K562 (cell line): Measurements from ENCODE around the gene TRRAP. TPM values are rescaled to one million over a fixed set of nuclear protein-coding genes. Genes with fewer than 3 reads are reported as not detected.

Source experiments
- ATAC-seq: fragments of 200-7000 bp; cut with Tn5 transposase; 3 replicates; pipeline ENCODE4 v1.9.1; 2020; ENCODE audit warnings: moderate library complexity
- BruUV-seq: library from RNA; stranded (reverse); fragments of 400-500 nt; replicated peaks from 2 replicates; lab custom pipeline; 2021; lab: Mats Ljungman, UMichigan
- CTCF ChIA-PET: fragments of 300-600 bp; formaldehyde crosslinking; extraction: SDS; loops from one replicate; lab custom pipeline; 2021; ENCODE audit warnings: low intra/inter-chr PET ratio; lab: Yijun Ruan, JAX
- POLR2A ChIA-PET: fragments of 300-600, 350-650 bp; sonication (Branson Sonifier 250); formaldehyde crosslinking; extraction: SDS; loops from one replicate; lab custom pipeline; 2021; ENCODE audit warnings: antibody characterized with exemption, inconsistent platforms; lab: Yijun Ruan, JAX
- DNase-seq, 4 experiments: peaks; one replicate each; pipeline versions ENCODE4 v3.0.0 to v3.0.0-alpha.2; 2011 to 2018; ENCODE audit warnings: low spot score in 3 of 4, mixed read lengths in 3 of 4; ENCODE audit errors: extremely low read depth in 1 of 4
- FAIRE-seq: peaks from 2 replicates; lab custom pipeline; 2011; peaks lifted over from hg19 to GRCh38; lab: Jason Lieb, UNC
- H2AFZ ChIP-seq: 2 replicates; pipeline ENCODE4 v1.6.0; 2011; ENCODE audit warnings: low read depth, low read length, control low read depth, inconsistent platforms
- H3K27ac ChIP-seq: fragments of 200-600 bp; 3 replicates; pipeline ENCODE4 v1.8.0; 2011; ENCODE audit warnings: low read depth, mild to moderate bottlenecking, control low read depth, inconsistent platforms, low read length, moderate library complexity, mixed read lengths; ENCODE audit errors: extremely low read depth
- H3K27me3 ChIP-seq, 2 experiments: fragments of 300-600 bp in 1 of 2; 2 replicates in 1 of 2; 3 replicates in 1 of 2; pipeline versions ENCODE4 v1.6.0 to v1.8.0; 2011; ENCODE audit warnings: inconsistent platforms in 2 of 2, low read length in 2 of 2, mild to moderate bottlenecking in 1 of 2, mixed read lengths in 1 of 2, moderate library complexity in 1 of 2; ENCODE audit not compliant: control insufficient read depth in 2 of 2, insufficient read depth in 2 of 2
- H3K36me3 ChIP-seq: fragments of 300-600 bp; 3 replicates; pipeline ENCODE4 v1.8.0; 2011; ENCODE audit warnings: mild to moderate bottlenecking, low read length, inconsistent platforms; ENCODE audit not compliant: control insufficient read depth, insufficient read depth
- H3K4me1 ChIP-seq, 2 experiments: fragments of 200-600 bp in 1 of 2; replicated peaks in 1 of 2; 2 replicates in 1 of 2; 3 replicates in 1 of 2; pipeline versions ENCODE4 v1.5.1 to v1.8.0; 2011; ENCODE audit warnings: inconsistent platforms in 2 of 2, low read length in 2 of 2, mild to moderate bottlenecking in 1 of 2, mixed read lengths in 1 of 2, moderate library complexity in 1 of 2; ENCODE audit not compliant: control insufficient read depth in 2 of 2, insufficient read depth in 2 of 2
- H3K4me2 ChIP-seq: 2 replicates; pipeline ENCODE4 v1.6.1; 2011; ENCODE audit warnings: low read length, control low read depth, inconsistent platforms, mixed read lengths; ENCODE audit not compliant: insufficient read depth
- H3K4me3 ChIP-seq: fragments of 200-600 bp; sonication (generic), shearing (Covaris generic); 2 replicates; pipeline ENCODE4 v1.5.1; 2016; ENCODE audit warnings: control low read depth, inconsistent platforms
- H3K79me2 ChIP-seq: fragments of 200-600 bp; 3 replicates; pipeline ENCODE4 v1.8.0; 2011; ENCODE audit warnings: low read length, inconsistent platforms; ENCODE audit not compliant: control insufficient read depth, insufficient read depth
- H3K9ac ChIP-seq, 2 experiments: 2 replicates each; pipeline versions ENCODE4 v1.6.0 to v1.6.1; 2011; ENCODE audit warnings: low read depth in 2 of 2, low read length in 2 of 2, control low read depth in 1 of 2, inconsistent platforms in 1 of 2, mild to moderate bottlenecking in 1 of 2, mixed read lengths in 1 of 2; ENCODE audit not compliant: insufficient read depth in 1 of 2
- H3K9me1 ChIP-seq: one replicate; pipeline ENCODE4 v1.6.0; 2011; ENCODE audit warnings: inconsistent platforms, mild to moderate bottlenecking, low read length, moderate library complexity; ENCODE audit not compliant: control insufficient read depth, insufficient read depth
- H3K9me3 ChIP-seq: replicated peaks from 2 replicates; pipeline ENCODE4 v1.5.1; 2011; ENCODE audit warnings: low read depth, low read length, inconsistent platforms; ENCODE audit not compliant: control insufficient read depth, insufficient read depth
- H4K20me1 ChIP-seq: replicated peaks from 2 replicates; pipeline ENCODE4 v1.6.1; 2011; ENCODE audit warnings: low read length, inconsistent platforms, mixed read lengths; ENCODE audit not compliant: control insufficient read depth, insufficient read depth
- ATF7 ChIP-seq: fragments of 450-650 bp; IDR thresholded peaks from 2 replicates; pipeline ENCODE4 v1.7.1; 2014; ENCODE audit warnings: mild to moderate bottlenecking, moderate library complexity
- EZH2 ChIP-seq: IDR thresholded peaks from 2 replicates; pipeline ENCODE4 v1.6.1; 2012; ENCODE audit warnings: low read depth, mild to moderate bottlenecking, inconsistent platforms, low read length, borderline replicate concordance
- HOMEZ ChIP-seq: fragments of 250-450 bp; sonication (Bioruptor Pico); IDR thresholded peaks from 2 replicates; pipeline ENCODE4 v1.4.0; 2020; ENCODE audit warnings: mild to moderate bottlenecking, moderate library complexity
- NFIC ChIP-seq: fragments of 450-650 bp; IDR thresholded peaks from 2 replicates; pipeline ENCODE4 v1.6.1; 2017; ENCODE audit warnings: mild to moderate bottlenecking, inconsistent platforms
- PCBP1 ChIP-seq: fragments of 200-400 bp; formaldehyde crosslinking; IDR thresholded peaks from 2 replicates; pipeline ENCODE4 v1.6.1; 2018; ENCODE audit warnings: mild to moderate bottlenecking, low read depth, low read length; ENCODE audit not compliant: poor library complexity, severe bottlenecking
- POLR2B ChIP-seq: fragments of 450-650 bp; IDR thresholded peaks from 2 replicates; pipeline ENCODE4 v1.6.1; 2018; ENCODE audit warnings: low read depth; ENCODE audit not compliant: partially characterized antibody
- PRMT5 ChIP-seq: sonication (generic); formaldehyde crosslinking; IDR thresholded peaks from 2 replicates; pipeline ENCODE4 v1.5.0; 2020; ENCODE audit warnings: missing genetic modification reagents
- RCOR1 ChIP-seq, 2 experiments: IDR thresholded peaks; 2 replicates each; pipeline ENCODE4 v1.6.1; 2012; ENCODE audit warnings: low read depth in 2 of 2, low read length in 2 of 2, borderline replicate concordance in 1 of 2, improper control_type of control experiment in 1 of 2
- SMARCA4 ChIP-seq: fragments of 450-650 bp; IDR thresholded peaks from 2 replicates; pipeline ENCODE4 v1.6.1; 2016
- SPI1 ChIP-seq: IDR thresholded peaks from 2 replicates; pipeline ENCODE4 v1.6.1; 2011; ENCODE audit warnings: low read depth, low read length, control low read depth, borderline replicate concordance
- ZBED1 ChIP-seq: IDR thresholded peaks from 2 replicates; pipeline ENCODE4 v1.6.1; 2014
- ZBTB7A ChIP-seq: IDR thresholded peaks from 2 replicates; pipeline ENCODE4 v1.6.1; 2011; ENCODE audit warnings: low read depth, mild to moderate bottlenecking, low read length, moderate library complexity, borderline replicate concordance; ENCODE audit not compliant: control insufficient read depth
- ZKSCAN3 ChIP-seq: fragments of 250-450 bp; sonication (Bioruptor Pico); IDR thresholded peaks from 2 replicates; pipeline ENCODE4 v1.4.0; 2020
- ZMIZ1 ChIP-seq, 2 experiments: fragments of 150-350 bp in 1 of 2; IDR thresholded peaks; 2 replicates each; pipeline ENCODE4 v1.6.1; 2012 to 2016; ENCODE audit warnings: low read depth in 2 of 2, low read length in 2 of 2, mild to moderate bottlenecking in 1 of 2, moderate library complexity in 1 of 2
- ZNF12 ChIP-seq: sonication (generic); formaldehyde crosslinking; IDR thresholded peaks from 2 replicates; pipeline ENCODE4 v1.4.0; 2020; ENCODE audit warnings: mild to moderate bottlenecking, missing genetic modification reagents
- ZNF740 ChIP-seq, 3 experiments: fragments of 200-800 bp in 1 of 3; sonication (Bioruptor generic) in 1 of 3; sonication (generic) in 1 of 3; formaldehyde crosslinking in 1 of 3; IDR thresholded peaks; 2 replicates each; pipeline versions ENCODE4 v1.6.1 to v1.8.0; 2016 to 2022; ENCODE audit warnings: mild to moderate bottlenecking in 2 of 3, missing compliant biosample characterization in 2 of 3, missing genetic modification characterization in 2 of 3, missing genetic modification reagents in 1 of 3
- WGBS: fragments of 100-300 bp; shearing (Covaris generic); methylation state at CpG from one replicate; pipeline ENCODE4 v1.1.6; 2016; ENCODE audit warnings: low coverage, mixed read lengths; ENCODE audit not compliant: insufficient coverage; ENCODE audit errors: missing lambda C conversion rate; 5-methylcytosine and 5-hydroxymethylcytosine counted together
- in situ Hi-C: fragments of 300-500 bp; cut with MboI; formaldehyde crosslinking; loops from 4 replicates; pipeline ENCODE4 v1.15.0; 2018; ENCODE audit warnings: inconsistent platforms, mixed read lengths
- intact Hi-C: fragments of 100-400 bp; cut with micrococcal nuclease; formaldehyde crosslinking; loops from 2 replicates; pipeline ENCODE4 v1.14.2; 2022
- polyA plus RNA-seq, 8 experiments: library from polyadenylated mRNA; depleted of rRNA in 4 of 8; stranded (reverse) in 5 of 8; unstranded in 3 of 8; fragments of >200 nt; fragmentation: Nextera tagmentation in 2 of 8; fragmentation: Illumina TruSeq in 1 of 8; extraction: Ambion mirVana in 2 of 8; extraction: Trizol in 1 of 8; gene quantifications; 2 replicates each; pipeline versions ENCODE4 v1.2.1 to v1.2.3, GENCODE V29; 2011 to 2014; ENCODE audit warnings: inconsistent platforms in 1 of 8, missing spikeins in 1 of 8
- total RNA-seq, 7 experiments: library from RNA; depleted of rRNA in 6 of 7; stranded (reverse); fragments of >200 nt in 6 of 7; fragmentation: Illumina TruSeq in 2 of 7; extraction: Trizol in 2 of 7; gene quantifications; 2 replicates each; pipeline versions ENCODE4 v1.2.1 to v1.2.3, GENCODE V29; 2011 to 2021; ENCODE audit warnings: low replicate concordance in 1 of 7

The TRRAP gene
- total and polyA plus RNA-seq, 9 of the 15 experiments (the other 6 are each of a cell fraction or from before 2014, with no cell fraction given) = 1.3 to 47.2 (median 9.7) TPM

- CTCF ChIA-PET = no interaction called here
- Histone ChIP-seq H3K9me1 (no peaks in the 10 kb centered on the region), H3K9me3 (no peaks in the 10 kb centered on the region), H3K27ac (no peak overlapping the region), H3K36me3 (no peaks in the 10 kb centered on the region), H3K9ac (no peak overlapping the region), H3K4me1 (no peaks in the 10 kb centered on the region), H2AFZ (no peak overlapping the region), H3K27me3 (peaks cover 30 to 64% of the 10 kb centered on the region in 2 experiments; a peak in 4 of 5 replicates), H4K20me1 (no peaks in the 10 kb centered on the region), H3K4me3 (no peak overlapping the region), H3K79me2 (no peaks in the 10 kb centered on the region), H3K4me2 (no peak overlapping the region)
- BruUV-seq = no TSS peak
- FAIRE-seq (no peak), DNase-seq (no peak), ATAC-seq (no peak)
- POLR2A ChIA-PET = no interaction called here
- 18% methylated on average over 27 of the region's 29 CpGs for WGBS
- in situ Hi-C loops = no loop called here
- intact Hi-C loops = no loop called here
- no peak for TF ChIP-seq SPI1
- no peak for TF ChIP-seq ZNF12 (CRISPR knock-in tag)
- TF ChIP-seq ATF7 = no peak
- TF ChIP-seq ZKSCAN3 (CRISPR knock-in tag) = no peak
- TF ChIP-seq POLR2B = no peak
- no peak for TF ChIP-seq RCOR1 (IDR thresholded peaks at IDR 0.05; ENCODE audit: borderline replicate concordance in 1 of 2, low read depth in 2 of 2, low read length in 2 of 2)
- no peak for TF ChIP-seq HOMEZ (CRISPR knock-in tag)
- no peak for TF ChIP-seq PRMT5
- TF ChIP-seq ZBED1 = no peak
- no peak for TF ChIP-seq PCBP1
- TF ChIP-seq ZBTB7A = no peak
- no peak for TF ChIP-seq EZH2
- no peak for TF ChIP-seq SMARCA4
- TF ChIP-seq ZMIZ1 (IDR thresholded peaks at IDR 0.05; ENCODE audit: low read depth in 2 of 2, low read length in 2 of 2) = no peak
- no peak for TF ChIP-seq NFIC
- no peak for TF ChIP-seq ZNF740 (CRISPR knock-in tag; IDR thresholded peaks at IDR 0.05)
- TF ChIP-seq ZNF740 (tag; IDR thresholded peaks at IDR 0.05) = no peak
Measured at GRCh38 chr7:98862716-98863420, 15.5 kb upstream of the TRRAP start.
